Liver (tissue), 9 donors: ENCODE measurements around the gene KAZN. TPM values are rescaled to one million over a fixed set of nuclear protein-coding genes. Genes with fewer than 3 reads are reported as not detected.

Source experiments
- DNase-seq: peaks from one replicate; pipeline ENCODE4 v3.0.0-alpha.2; 2017; ENCODE audit warnings: low spot score
- H3K27ac ChIP-seq, 2 donors: one replicate each; pipeline ENCODE4 v1.7.0; 2013; ENCODE audit warnings: inconsistent platforms in 2 of 2, low read length in 2 of 2, control low read depth in 1 of 2, low read depth in 1 of 2, mild to moderate bottlenecking in 1 of 2
- H3K27me3 ChIP-seq, 4 donors: one replicate each; pipeline versions ENCODE4 v1.6.1 to v1.7.0; 2013; ENCODE audit warnings: low read length in 3 of 4, inconsistent platforms in 1 of 4, mild to moderate bottlenecking in 1 of 4, moderate library complexity in 1 of 4; ENCODE audit not compliant: control insufficient read depth in 4 of 4, insufficient read depth in 4 of 4
- H3K36me3 ChIP-seq, 4 donors: one replicate each; pipeline versions ENCODE4 v1.6.1 to v1.7.0; 2013; ENCODE audit warnings: low read length in 3 of 4, mild to moderate bottlenecking in 3 of 4, low read depth in 1 of 4, moderate library complexity in 1 of 4; ENCODE audit not compliant: control insufficient read depth in 4 of 4, insufficient read depth in 3 of 4
- H3K4me1 ChIP-seq, 4 donors: one replicate each; pipeline versions ENCODE4 v1.6.1 to v1.7.0; 2013; ENCODE audit warnings: low read length in 3 of 4, mild to moderate bottlenecking in 3 of 4, moderate library complexity in 1 of 4; ENCODE audit not compliant: control insufficient read depth in 4 of 4, insufficient read depth in 4 of 4
- H3K4me3 ChIP-seq, 3 donors: one replicate each; pipeline versions ENCODE4 v1.6.1 to v1.7.0; 2013; ENCODE audit warnings: low read length in 3 of 3, control low read depth in 1 of 3, low read depth in 1 of 3, mild to moderate bottlenecking in 1 of 3
- H3K9ac ChIP-seq, 2 donors: one replicate each; pipeline ENCODE4 v1.7.0; 2013; ENCODE audit warnings: low read length in 2 of 2, mild to moderate bottlenecking in 2 of 2, moderate library complexity in 2 of 2, control low read depth in 1 of 2, low read depth in 1 of 2
- H3K9me3 ChIP-seq, 4 donors: one replicate each; pipeline versions ENCODE4 v1.6.1 to v1.7.0; 2013; ENCODE audit warnings: low read length in 3 of 4; ENCODE audit not compliant: control insufficient read depth in 4 of 4
- ATF3 ChIP-seq: IDR thresholded peaks from 2 replicates; pipeline ENCODE4 v1.6.1; 2016; ENCODE audit warnings: antibody characterized with exemption
- CTCF ChIP-seq: fragments of 150-350 bp; IDR thresholded peaks from 2 replicates; pipeline ENCODE4 v1.5.1; 2017; ENCODE audit warnings: improper control_type of control experiment, low read depth, low read length; ENCODE audit not compliant: missing input control
- EGR1 ChIP-seq, 2 donors: IDR thresholded peaks; 2 replicates each; pipeline ENCODE4 v1.6.1; 2016 to 2018; ENCODE audit warnings: antibody characterized with exemption in 2 of 2, low read depth in 2 of 2
- FOXA1 ChIP-seq: IDR thresholded peaks from 2 replicates; pipeline ENCODE4 v1.6.1; 2016; ENCODE audit warnings: antibody characterized with exemption
- FOXA2 ChIP-seq: IDR thresholded peaks from 2 replicates; pipeline ENCODE4 v1.6.1; 2016; ENCODE audit warnings: antibody characterized with exemption
- GABPA ChIP-seq, 2 donors: IDR thresholded peaks in 1 of 2; conservative IDR thresholded peaks in 1 of 2; 2 replicates each; pipeline ENCODE4 v1.6.1; 2016; ENCODE audit warnings: antibody characterized with exemption in 2 of 2, mild to moderate bottlenecking in 1 of 2, moderate library complexity in 1 of 2
- HNF4G ChIP-seq: IDR thresholded peaks from 2 replicates; pipeline ENCODE4 v1.6.1; 2016; ENCODE audit warnings: antibody characterized with exemption
- JUND ChIP-seq, 2 donors: IDR thresholded peaks; 2 replicates each; pipeline ENCODE4 v1.6.1; 2016; ENCODE audit warnings: antibody characterized with exemption in 2 of 2
- MAX ChIP-seq: IDR thresholded peaks from 2 replicates; pipeline ENCODE4 v1.6.1; 2016; ENCODE audit warnings: antibody characterized with exemption
- NR2F2 ChIP-seq: IDR thresholded peaks from 2 replicates; pipeline ENCODE4 v1.6.1; 2016; ENCODE audit warnings: antibody characterized with exemption
- RAD21 ChIP-seq, 2 donors: IDR thresholded peaks; 2 replicates each; pipeline ENCODE4 v1.6.1; 2016; ENCODE audit warnings: antibody characterized with exemption in 2 of 2, mild to moderate bottlenecking in 2 of 2
- RXRA ChIP-seq, 2 donors: IDR thresholded peaks; 2 replicates each; pipeline ENCODE4 v1.6.1; 2017 to 2018; ENCODE audit warnings: antibody characterized with exemption in 2 of 2, mild to moderate bottlenecking in 1 of 2
- SP1 ChIP-seq: IDR thresholded peaks from 2 replicates; pipeline ENCODE4 v1.6.1; 2018; ENCODE audit warnings: antibody characterized with exemption, mild to moderate bottlenecking
- TAF1 ChIP-seq: conservative IDR thresholded peaks from 2 replicates; pipeline ENCODE4 v1.6.1; 2016; ENCODE audit warnings: antibody characterized with exemption, mild to moderate bottlenecking
- YY1 ChIP-seq: IDR thresholded peaks from 2 replicates; pipeline ENCODE4 v1.6.1; 2016; ENCODE audit warnings: antibody characterized with exemption, mild to moderate bottlenecking
- WGBS: extraction: QIAGEN DNeasy Blood & Tissue Kit; methylation state at CpG from one replicate; pipeline ENCODE4 v1.1.7; 2013; 5-methylcytosine and 5-hydroxymethylcytosine counted together
- polyA plus RNA-seq, 2 donors: library from polyadenylated mRNA; stranded (reverse) in 1 of 2; unstranded in 1 of 2; fragments of 200-250 nt in 1 of 2; fragments of >200 nt in 1 of 2; fragmentation: Nextera tagmentation in 1 of 2; extraction: Ambion mirVana in 1 of 2; gene quantifications; one replicate each; pipeline versions ENCODE4 v1.2.1 to v1.2.3, GENCODE V29; 2013 to 2015
- total RNA-seq, 2 donors: library from RNA; depleted of rRNA; stranded (reverse); fragments of >200 nt; gene quantifications; one replicate each; pipeline ENCODE4 v1.2.3, GENCODE V29; 2014
- TF ChIP-seq, protein P1 (sequence below): IDR thresholded peaks from 2 replicates; pipeline ENCODE4 v1.6.1; 2016; ENCODE audit warnings: antibody characterized with exemption, mild to moderate bottlenecking
- donor health status: healthy.
- donor health status: healthy.
- donor health status: healthy.
- donor health status: healthy.
- donor health status: healthy.

The KAZN gene
- total and polyA plus RNA-seq, 4 donors = 1.9 to 6.9 (median 2.4) TPM

GRCh38 chr1:14815175-14815877 is 216.8 kb downstream of the KAZN start:
- DNase-seq = no peak
- H3K27ac ChIP-seq = no peak overlapping the region
- no peak overlapping the region for H3K9ac ChIP-seq
- H3K4me3 ChIP-seq = no peak overlapping the region
- no peaks in the 10 kb centered on the region for H3K4me1 ChIP-seq
- H3K36me3 ChIP-seq = no peaks in the 10 kb centered on the region
- WGBS = 35% methylated on average over 7 of the region's 7 CpGs
- TF ChIP-seq SP1 (no peak), NR2F2 (no peak), ATF3 (no peak), FOXA2 (no peak), FOXA1 (no peak), TAF1 (no peak)
- peaks cover 0 to 3% (median 1%) of the 10 kb centered on the region in 4 donors for H3K9me3 ChIP-seq
- H3K27me3 ChIP-seq = peaks cover 0 to 4% (median 0%) of the 10 kb centered on the region in 4 donors

DNA sequence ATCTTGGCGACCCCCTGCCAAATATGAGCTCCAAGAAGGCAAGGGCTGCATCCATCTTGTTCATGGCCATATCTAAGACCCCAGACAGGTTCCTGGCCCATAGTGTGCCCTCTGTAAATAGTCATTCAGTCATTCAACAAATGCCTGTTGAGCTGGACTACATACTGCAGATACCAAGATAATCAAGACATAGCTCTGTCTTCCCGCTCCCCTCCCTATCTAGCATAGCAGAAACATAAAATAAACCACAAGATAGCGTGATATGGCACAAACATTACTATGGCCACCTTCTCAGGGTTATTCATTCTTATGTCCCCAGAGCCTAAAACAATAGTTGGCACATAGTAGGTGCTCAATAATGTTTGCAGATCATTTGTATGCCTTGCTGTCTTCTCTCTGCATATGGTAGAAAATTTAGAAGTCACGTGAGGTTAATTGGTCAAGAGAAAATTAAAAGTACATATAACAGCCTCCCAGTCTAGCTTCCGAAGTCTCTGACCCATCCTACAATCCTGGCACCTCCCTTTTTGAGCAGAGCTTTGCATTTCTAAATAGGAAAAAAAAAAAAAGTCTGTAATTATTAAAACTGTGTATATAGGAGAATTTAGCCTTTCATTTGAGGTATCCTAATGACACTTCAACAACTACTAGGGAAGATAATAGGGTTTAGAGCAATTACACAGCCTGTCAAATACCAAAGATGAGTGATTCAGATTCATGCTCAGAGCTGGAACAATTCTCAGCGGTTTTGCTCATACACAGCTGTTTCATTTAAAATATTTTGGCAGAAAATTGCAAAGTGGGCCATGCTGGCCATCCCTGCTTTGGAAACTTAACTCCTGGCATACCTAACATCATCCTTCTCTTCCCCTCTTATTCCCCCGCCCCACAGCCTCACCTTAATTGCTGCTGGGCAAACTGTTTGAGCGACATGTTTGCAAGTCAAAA is 219.0 kb downstream of the KAZN start:
- TF ChIP-seq CTCF (no peak), SP1 (no peak), NR2F2 (no peak), TAF1 (no peak), YY1 (no peak), MAX (no peak), RXRA (IDR thresholded peaks at IDR 0.05) (no peak), HNF4G (no peak), EGR1 (IDR thresholded peaks at IDR 0.05; ENCODE audit: low read depth in 2 of 2) (no peak)
- Histone ChIP-seq H3K4me3 (no peak overlapping the region), H3K4me1 (no peaks in the 10 kb centered on the region), H3K36me3 (no peaks in the 10 kb centered on the region), H3K27me3 (peaks cover 0 to 4% (median 0%) of the 10 kb centered on the region in 4 donors), H3K9ac (no peak overlapping the region), H3K9me3 (peaks cover 0 to 3% (median 1%) of the 10 kb centered on the region in 4 donors), H3K27ac (no peak overlapping the region)
- DNase-seq = no peak
- 84% methylated on average over 8 of the region's 8 CpGs for WGBS

- no peaks in the 10 kb centered on the region for H3K4me1 ChIP-seq
- H3K27ac ChIP-seq = no peak overlapping the region
- no peak for DNase-seq
- H3K9me3 ChIP-seq = peaks cover 0 to 3% (median 0%) of the 10 kb centered on the region in 4 donors
- H3K36me3 ChIP-seq = no peaks in the 10 kb centered on the region
- no peak overlapping the region for H3K4me3 ChIP-seq
- WGBS = 77% methylated on average over 18 of the region's 18 CpGs
- no peak overlapping the region for H3K9ac ChIP-seq
- H3K27me3 ChIP-seq = peaks cover 0 to 4% (median 0%) of the 10 kb centered on the region in 4 donors
- TF ChIP-seq HNF4G = no peak
- no peak for TF ChIP-seq EGR1 (IDR thresholded peaks at IDR 0.05; ENCODE audit: low read depth in 2 of 2)
- TF ChIP-seq RAD21 (IDR thresholded peaks at IDR 0.05) = no peak
- no peak for TF ChIP-seq JUND (IDR thresholded peaks at IDR 0.05)
- no peak for TF ChIP-seq GABPA (IDR thresholded peaks at IDR 0.05 in 1 of 2, conservative IDR thresholded peaks at IDR 0.05 in 1 of 2)
- no peak for TF ChIP-seq CTCF
- TF ChIP-seq RXRA (IDR thresholded peaks at IDR 0.05) = no peak
- TF ChIP-seq, protein P1, sequence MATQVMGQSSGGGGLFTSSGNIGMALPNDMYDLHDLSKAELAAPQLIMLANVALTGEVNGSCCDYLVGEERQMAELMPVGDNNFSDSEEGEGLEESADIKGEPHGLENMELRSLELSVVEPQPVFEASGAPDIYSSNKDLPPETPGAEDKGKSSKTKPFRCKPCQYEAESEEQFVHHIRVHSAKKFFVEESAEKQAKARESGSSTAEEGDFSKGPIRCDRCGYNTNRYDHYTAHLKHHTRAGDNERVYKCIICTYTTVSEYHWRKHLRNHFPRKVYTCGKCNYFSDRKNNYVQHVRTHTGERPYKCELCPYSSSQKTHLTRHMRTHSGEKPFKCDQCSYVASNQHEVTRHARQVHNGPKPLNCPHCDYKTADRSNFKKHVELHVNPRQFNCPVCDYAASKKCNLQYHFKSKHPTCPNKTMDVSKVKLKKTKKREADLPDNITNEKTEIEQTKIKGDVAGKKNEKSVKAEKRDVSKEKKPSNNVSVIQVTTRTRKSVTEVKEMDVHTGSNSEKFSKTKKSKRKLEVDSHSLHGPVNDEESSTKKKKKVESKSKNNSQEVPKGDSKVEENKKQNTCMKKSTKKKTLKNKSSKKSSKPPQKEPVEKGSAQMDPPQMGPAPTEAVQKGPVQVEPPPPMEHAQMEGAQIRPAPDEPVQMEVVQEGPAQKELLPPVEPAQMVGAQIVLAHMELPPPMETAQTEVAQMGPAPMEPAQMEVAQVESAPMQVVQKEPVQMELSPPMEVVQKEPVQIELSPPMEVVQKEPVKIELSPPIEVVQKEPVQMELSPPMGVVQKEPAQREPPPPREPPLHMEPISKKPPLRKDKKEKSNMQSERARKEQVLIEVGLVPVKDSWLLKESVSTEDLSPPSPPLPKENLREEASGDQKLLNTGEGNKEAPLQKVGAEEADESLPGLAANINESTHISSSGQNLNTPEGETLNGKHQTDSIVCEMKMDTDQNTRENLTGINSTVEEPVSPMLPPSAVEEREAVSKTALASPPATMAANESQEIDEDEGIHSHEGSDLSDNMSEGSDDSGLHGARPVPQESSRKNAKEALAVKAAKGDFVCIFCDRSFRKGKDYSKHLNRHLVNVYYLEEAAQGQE = no peak
Measured at GRCh38 chr1:14820295-14821085, 222.0 kb downstream of the KAZN start.
